ENCODE data around the gene ZNF32. TPM values are rescaled to one million over a fixed set of nuclear protein-coding genes. Genes with fewer than 3 reads are reported as not detected.

Gene ZNF32
- total RNA-seq, 2 experiments from 2014 or later: 26.0 to 26.9 TPM

DNA sequence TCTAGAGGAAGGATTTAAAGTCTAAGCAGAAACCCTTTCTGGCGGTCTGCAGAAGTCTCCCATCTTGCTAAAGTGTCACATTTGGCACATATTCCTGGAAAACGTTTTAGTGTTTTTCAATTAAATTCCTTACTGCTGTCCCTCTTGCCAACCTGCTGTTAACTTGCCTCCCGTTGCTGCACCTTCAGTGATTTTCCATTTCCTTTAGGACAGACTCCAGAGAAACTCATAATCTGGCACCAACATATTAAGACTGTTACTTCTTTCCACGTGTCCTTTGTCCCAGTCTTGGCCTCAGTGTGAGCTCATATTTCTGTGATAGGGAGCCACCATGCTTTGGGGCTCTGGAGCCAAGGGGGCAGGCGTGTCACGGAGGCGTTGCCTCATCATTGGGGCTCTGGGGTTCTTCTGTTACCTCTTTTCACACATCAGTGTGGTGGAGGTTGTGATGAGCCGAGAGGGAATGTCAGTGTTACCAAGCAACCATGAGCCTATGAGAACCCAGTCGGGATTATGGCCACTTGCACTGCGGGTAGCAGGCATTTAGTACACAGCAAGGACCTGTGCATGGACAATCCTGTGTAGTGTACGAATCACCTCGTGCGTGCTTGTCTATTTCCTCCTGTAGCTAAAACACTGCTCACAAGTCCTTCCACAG, 26.0 kb upstream of the ZNF32 start:
- DNase-seq: no peak
- H3K9me3 Mint-ChIP-seq: no peaks in the 10 kb centered on the region
- H3K4me1 Mint-ChIP-seq: peaks cover 1% of the 10 kb centered on the region
- ATAC-seq (ENCODE audit: low read depth): no peak
- POLR2A ChIA-PET: no interaction called here
- H3K27ac Mint-ChIP-seq: no peak overlapping the region
- H3K4me3 Mint-ChIP-seq: no peak overlapping the region
- peaks cover 21% of the 10 kb centered on the region for H3K27me3 Mint-ChIP-seq
- no peaks in the 10 kb centered on the region for H3K36me3 Mint-ChIP-seq

DNA sequence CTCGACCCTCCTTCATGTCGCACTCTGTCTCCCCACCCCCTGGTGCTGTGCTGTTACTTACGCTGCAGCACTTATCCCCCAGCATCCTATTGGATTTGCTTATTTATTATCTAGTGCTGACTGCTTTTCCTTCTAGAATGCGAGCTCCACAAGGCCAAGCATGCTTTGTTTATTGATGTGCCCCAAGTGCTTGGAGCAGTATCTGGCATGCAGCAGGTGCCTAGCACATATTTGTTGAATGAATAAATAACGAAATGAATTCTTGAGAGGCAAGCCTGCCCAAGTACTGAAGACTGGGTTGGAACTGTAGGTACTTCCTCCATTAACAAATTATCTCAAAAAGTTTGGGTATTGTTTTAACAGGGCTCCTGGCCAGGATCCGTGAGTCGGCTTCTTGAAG, 24.8 kb upstream of the ZNF32 start:
- H3K4me3 Mint-ChIP-seq: no peak overlapping the region
- H3K36me3 Mint-ChIP-seq: no peaks in the 10 kb centered on the region
- H3K27ac Mint-ChIP-seq: no peak overlapping the region
- DNase-seq: no peak
- H3K27me3 Mint-ChIP-seq: peaks cover 23% of the 10 kb centered on the region
- no peak for ATAC-seq (ENCODE audit: low read depth)
- no peaks in the 10 kb centered on the region for H3K9me3 Mint-ChIP-seq
- POLR2A ChIA-PET: no interaction called here
- H3K4me1 Mint-ChIP-seq: peaks cover 1% of the 10 kb centered on the region

DNA sequence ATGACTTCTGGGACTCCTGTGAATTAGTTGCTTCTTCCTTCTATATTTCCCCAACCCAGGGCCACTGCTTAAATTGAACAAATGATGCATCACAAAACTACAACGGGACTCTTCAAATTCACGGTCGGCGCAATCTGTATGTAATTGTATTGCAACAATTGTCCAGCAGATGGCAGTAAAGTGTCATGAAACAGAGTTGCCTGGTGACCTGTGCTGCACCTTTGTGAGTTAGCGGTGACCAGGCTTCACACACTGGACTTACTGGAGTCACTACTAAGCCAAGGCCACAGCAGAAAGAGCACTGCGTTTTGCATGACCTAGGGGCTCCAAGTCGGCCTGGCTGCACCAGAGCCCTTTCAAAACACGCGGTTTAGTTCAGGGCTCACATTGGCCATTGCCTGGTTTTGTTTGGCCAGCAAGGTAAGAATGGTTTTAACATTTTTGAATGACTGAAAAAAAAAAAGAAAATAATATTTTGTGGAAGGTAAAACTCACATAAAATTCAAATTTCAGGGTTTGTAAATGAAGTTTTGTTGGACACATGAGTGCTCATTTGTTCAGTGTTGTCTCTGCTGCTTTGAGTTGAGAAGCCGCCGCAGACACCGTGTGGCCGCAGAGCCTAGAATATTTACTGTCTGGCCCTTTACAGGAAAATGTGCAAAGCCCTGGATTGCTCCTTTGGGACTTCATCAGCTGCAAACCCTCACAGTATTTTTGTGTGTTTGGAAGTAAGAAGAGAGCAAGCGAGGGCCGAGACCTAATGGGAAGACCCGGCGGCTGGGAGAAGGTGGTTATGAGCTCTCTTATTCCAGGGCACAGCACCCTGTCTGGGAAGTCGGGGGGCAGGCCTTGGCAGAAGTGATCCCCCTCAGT, 23.2 kb upstream of the ZNF32 start:
- Mint-ChIP-seq H3K9me3 (no peaks in the 10 kb centered on the region), H3K4me3 (no peak overlapping the region), H3K27me3 (peaks cover 26% of the 10 kb centered on the region), H3K36me3 (no peaks in the 10 kb centered on the region), H3K27ac (no peak overlapping the region), H3K4me1 (peaks cover 3% of the 10 kb centered on the region)
- POLR2A ChIA-PET: no interaction called here
- DNase-seq (no peak), ATAC-seq (ENCODE audit: low read depth) (peak; percentile 45)

DNA sequence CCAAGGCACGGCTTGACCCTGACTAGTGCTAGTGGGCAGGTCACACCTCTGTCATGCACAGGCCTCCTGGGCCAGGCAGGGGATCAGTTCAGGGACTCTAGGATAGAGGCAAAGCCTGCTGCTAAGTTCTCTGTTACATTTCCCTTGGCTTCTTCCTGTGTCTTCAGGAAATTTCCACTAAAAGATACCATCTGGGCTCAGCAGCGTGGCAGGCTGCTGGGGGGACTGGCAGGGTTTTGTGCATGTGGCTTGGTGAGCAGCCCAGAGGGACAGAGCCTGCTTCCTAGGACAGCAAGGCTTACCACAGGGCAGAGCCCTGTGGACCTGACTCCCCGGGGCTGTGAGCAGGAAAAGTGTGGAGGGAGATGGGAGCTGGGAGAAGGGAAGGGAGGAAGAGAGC, 20.7 kb upstream of the ZNF32 start:
- H3K27ac Mint-ChIP-seq: no peak overlapping the region
- DNase-seq: no peak
- no peaks in the 10 kb centered on the region for H3K9me3 Mint-ChIP-seq
- H3K4me1 Mint-ChIP-seq: peaks cover 7% of the 10 kb centered on the region
- H3K36me3 Mint-ChIP-seq: no peaks in the 10 kb centered on the region
- POLR2A ChIA-PET: no interaction called here
- H3K4me3 Mint-ChIP-seq: no peak overlapping the region
- ATAC-seq (ENCODE audit: low read depth): no peak
- peaks cover 37% of the 10 kb centered on the region for H3K27me3 Mint-ChIP-seq

DNA sequence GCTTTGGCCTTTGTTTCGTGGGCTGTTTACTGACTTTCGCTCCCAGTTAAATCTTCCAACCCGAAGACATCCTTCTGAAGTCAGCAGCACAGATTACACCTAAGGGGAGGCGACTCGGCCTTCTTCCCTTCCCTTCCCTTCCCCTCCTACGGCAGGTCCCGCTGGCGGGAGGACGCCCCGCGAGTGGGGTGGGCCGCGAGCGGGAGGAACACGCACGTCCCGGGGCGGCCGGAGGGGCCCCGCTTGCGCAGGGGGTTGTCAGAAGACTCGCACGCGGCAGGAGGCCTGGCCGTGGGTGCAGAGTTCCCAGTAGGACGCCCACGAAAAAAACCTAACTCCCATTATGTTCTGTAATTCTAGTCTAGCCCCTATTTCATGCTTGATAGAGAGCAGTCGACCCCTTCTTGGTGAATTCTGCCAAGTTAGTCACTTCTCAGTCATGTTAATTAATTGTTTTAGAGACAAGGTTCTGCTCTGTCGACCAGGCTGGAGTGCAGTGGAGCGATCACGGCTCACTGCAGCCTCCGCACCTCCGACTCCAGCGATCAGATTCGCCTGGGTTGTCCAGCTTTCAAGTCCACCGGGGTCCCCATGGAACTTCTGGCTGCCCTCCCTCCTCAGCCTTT, 19.2 kb upstream of the ZNF32 start:
- Mint-ChIP-seq H3K9me3 (no peaks in the 10 kb centered on the region), H3K27ac (no peak overlapping the region), H3K36me3 (no peaks in the 10 kb centered on the region), H3K4me3 (no peak overlapping the region), H3K4me1 (peaks cover 7% of the 10 kb centered on the region), H3K27me3 (peaks cover 32% of the 10 kb centered on the region)
- POLR2A ChIA-PET: no interaction called here
- no peak for ATAC-seq (ENCODE audit: low read depth)
- no peak for DNase-seq

DNA sequence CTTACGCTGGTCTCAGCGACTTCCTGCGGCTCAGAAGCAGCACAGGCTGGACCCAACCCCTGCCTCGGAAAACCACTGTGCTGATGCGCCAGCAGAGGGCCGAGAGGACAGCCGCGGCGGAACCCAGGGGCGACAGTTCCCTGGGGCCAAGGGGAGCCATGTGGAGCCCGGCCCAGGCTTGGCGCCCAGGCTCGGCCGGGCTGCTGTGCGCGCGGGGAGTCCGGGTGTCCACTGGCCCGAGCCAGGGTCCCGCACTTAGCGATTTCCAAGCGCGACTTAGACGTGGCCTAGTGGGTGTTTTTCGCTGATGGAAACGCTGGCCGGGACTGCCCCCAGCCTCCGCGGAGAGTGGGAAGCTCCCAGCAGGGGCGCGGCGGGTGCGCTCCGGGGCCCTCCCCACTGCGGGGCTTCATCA, 18.6 kb upstream of the ZNF32 start:
- ATAC-seq (ENCODE audit: low read depth): no peak
- H3K4me3 Mint-ChIP-seq: peak overlapping the region; percentile 16
- H3K27me3 Mint-ChIP-seq: peaks cover 29% of the 10 kb centered on the region
- no peaks in the 10 kb centered on the region for H3K9me3 Mint-ChIP-seq
- H3K4me1 Mint-ChIP-seq: peaks cover 7% of the 10 kb centered on the region
- POLR2A ChIA-PET: no interaction called here
- no peak overlapping the region for H3K27ac Mint-ChIP-seq
- H3K36me3 Mint-ChIP-seq: no peaks in the 10 kb centered on the region
- no peak for DNase-seq

DNA sequence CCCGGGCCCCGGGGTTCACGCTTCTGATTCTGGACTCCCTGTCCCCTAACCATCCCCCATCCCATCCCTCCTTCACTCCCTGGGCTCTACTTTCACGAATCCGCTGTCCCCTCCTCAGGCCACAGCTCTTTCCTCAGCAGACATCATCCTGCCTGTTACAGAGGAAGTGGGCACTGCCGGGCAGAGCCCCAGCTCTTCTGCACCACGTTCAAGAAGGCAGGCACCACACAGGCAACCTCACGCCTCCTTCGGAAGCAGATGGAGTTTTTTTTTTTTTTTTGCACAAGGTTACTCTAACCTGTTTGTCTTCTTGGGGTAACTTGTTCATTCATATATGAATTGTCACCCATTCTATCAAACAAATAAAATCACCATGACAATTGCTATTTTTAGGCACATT, 17.9 kb upstream of the ZNF32 start:
- ATAC-seq (ENCODE audit: low read depth): no peak
- POLR2A ChIA-PET: no interaction called here
- H3K9me3 Mint-ChIP-seq: peaks cover 3% of the 10 kb centered on the region
- DNase-seq: no peak
- peaks cover 6% of the 10 kb centered on the region for H3K4me1 Mint-ChIP-seq
- no peaks in the 10 kb centered on the region for H3K36me3 Mint-ChIP-seq
- H3K4me3 Mint-ChIP-seq: no peak overlapping the region
- no peak overlapping the region for H3K27ac Mint-ChIP-seq
- peaks cover 26% of the 10 kb centered on the region for H3K27me3 Mint-ChIP-seq

DNA sequence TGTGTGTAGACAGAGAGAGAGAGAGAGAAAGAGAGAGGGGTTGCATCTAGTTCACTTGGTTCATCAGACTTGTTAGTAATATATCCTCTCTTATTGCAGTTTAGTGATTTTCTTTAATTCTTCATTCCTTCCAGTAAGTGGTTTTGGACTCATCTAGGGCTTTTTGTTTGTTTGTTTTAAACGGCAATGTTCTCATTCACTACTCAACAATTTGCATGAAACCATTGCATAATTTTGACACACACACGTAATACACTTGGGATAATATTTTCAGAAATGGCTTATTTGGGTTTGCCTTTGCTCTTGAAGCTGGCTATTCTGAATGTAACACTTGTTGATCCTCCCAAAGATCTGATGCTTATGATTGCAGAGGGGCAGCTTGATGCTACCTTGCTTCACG, 16.4 kb upstream of the ZNF32 start:
- Mint-ChIP-seq H3K27ac (no peak overlapping the region), H3K36me3 (no peaks in the 10 kb centered on the region), H3K9me3 (peaks cover 3% of the 10 kb centered on the region), H3K4me3 (no peak overlapping the region), H3K27me3 (peaks cover 25% of the 10 kb centered on the region), H3K4me1 (peaks cover 5% of the 10 kb centered on the region)
- POLR2A ChIA-PET: no interaction called here
- no peak for ATAC-seq (ENCODE audit: low read depth)
- DNase-seq: no peak

DNA sequence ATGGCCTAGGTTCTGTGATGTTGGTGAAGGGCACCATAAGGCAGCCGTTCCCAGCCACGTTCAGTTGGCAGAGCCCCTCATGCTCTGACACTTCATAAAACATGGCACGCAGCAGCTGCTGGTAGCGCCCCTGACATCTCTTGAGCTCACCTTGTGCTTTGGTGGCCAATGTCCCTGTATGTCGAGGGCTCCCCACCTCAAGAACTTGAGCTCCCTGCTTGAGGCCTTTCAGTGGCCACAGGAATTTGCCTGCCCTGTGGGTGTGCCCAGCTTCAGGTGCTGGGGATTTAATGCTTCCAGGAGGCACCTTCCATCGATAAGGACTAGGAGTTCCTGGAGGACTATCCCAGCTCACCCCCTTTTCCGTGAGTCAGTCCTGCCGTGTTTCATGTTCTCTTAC, 9.5 kb upstream of the ZNF32 start:
- no peak overlapping the region for H3K4me3 Mint-ChIP-seq
- POLR2A ChIA-PET: no interaction called here
- DNase-seq (no peak), ATAC-seq (ENCODE audit: low read depth) (no peak)
- no peaks in the 10 kb centered on the region for H3K36me3 Mint-ChIP-seq
- peaks cover 5% of the 10 kb centered on the region for H3K27me3 Mint-ChIP-seq
- H3K9me3 Mint-ChIP-seq: peaks cover 3% of the 10 kb centered on the region
- no peaks in the 10 kb centered on the region for H3K4me1 Mint-ChIP-seq
- no peak overlapping the region for H3K27ac Mint-ChIP-seq

DNA sequence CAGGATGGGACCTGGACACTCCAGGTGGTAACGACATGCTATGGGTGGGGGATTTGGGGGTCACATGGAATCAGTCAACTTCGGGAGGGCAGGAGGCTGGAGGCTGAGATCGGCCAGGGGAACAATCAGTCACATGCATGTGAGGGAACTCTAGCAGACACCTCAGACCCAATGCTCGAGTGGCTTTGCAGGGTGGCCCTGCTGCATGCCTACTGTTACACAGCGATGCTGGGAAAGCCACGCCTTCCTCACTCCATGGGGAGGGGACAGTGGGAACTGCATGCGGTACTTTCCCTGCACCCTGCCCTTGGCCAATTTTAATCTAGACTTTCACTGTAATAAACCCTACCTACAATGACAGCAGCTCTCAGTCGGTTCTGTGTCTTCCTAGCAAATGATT, 6.6 kb upstream of the ZNF32 start:
- no peaks in the 10 kb centered on the region for H3K4me1 Mint-ChIP-seq
- POLR2A ChIA-PET: no interaction called here
- ATAC-seq (ENCODE audit: low read depth) (no peak), DNase-seq (no peak)
- no peaks in the 10 kb centered on the region for H3K9me3 Mint-ChIP-seq
- no peak overlapping the region for H3K4me3 Mint-ChIP-seq
- H3K36me3 Mint-ChIP-seq: no peaks in the 10 kb centered on the region
- H3K27ac Mint-ChIP-seq: no peak overlapping the region
- peaks cover 8% of the 10 kb centered on the region for H3K27me3 Mint-ChIP-seq

DNA sequence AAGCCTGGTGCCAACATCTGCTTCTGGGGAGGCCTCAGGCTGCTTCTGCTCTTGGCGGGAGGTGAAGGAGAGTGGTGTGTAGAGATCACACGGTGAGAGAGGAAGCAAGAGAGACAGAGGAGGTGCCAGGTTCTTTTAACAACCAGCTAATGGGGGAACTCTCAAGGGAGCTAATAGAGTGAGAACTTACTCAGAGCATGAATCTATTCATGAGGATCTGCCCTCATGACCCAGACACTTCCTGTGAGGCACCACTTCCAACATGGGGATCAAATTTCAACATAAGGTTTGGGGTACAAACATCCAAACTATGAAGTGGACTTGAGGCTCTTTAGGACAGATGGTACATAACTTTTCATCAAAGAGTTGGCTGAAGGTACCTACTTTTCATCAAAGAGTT, 5.1 kb upstream of the ZNF32 start:
- H3K4me3 Mint-ChIP-seq: no peak overlapping the region
- no peak overlapping the region for H3K27ac Mint-ChIP-seq
- peaks cover 13% of the 10 kb centered on the region for H3K27me3 Mint-ChIP-seq
- peaks cover 6% of the 10 kb centered on the region for H3K4me1 Mint-ChIP-seq
- ATAC-seq (ENCODE audit: low read depth) (no peak), DNase-seq (no peak)
- H3K9me3 Mint-ChIP-seq: peaks cover 1% of the 10 kb centered on the region
- POLR2A ChIA-PET: no interaction called here
- no peaks in the 10 kb centered on the region for H3K36me3 Mint-ChIP-seq

DNA sequence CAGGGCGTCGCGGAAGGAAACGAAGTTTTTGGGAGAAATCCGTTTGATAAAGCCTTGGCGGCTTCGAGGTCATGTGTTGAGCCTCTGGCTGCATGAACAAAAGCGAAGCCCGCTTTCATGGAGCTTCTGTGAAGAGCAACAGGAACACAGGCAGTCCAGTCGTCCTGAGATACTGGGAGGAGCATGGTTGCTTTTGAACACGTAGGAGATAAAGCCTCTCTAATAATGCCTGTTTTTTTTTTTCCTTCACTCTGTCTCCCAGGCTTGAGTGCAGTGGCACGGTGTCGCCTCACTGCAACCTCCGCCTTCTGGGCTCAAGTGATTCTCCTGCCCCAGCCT, 473 bp upstream of the ZNF32 start:
- Mint-ChIP-seq H3K4me1 (peaks cover 18% of the 10 kb centered on the region), H3K4me3 (peak overlapping the region; percentile 87), H3K9me3 (peaks cover 30% of the 10 kb centered on the region), H3K27me3 (peaks cover 9% of the 10 kb centered on the region), H3K27ac (peak overlapping the region; percentile 81), H3K36me3 (peaks cover 35% of the 10 kb centered on the region)
- POLR2A ChIA-PET: interaction anchor here (0.7 to 2.2 kb wide), 4 partner anchors 41 to 1319 kb away, joined by 3 to 7 read pairs (median 4); partner anchors contain the start of gene ZNF239
- ATAC-seq (ENCODE audit: low read depth) (peak; percentile 1), DNase-seq (no peak)

DNA sequence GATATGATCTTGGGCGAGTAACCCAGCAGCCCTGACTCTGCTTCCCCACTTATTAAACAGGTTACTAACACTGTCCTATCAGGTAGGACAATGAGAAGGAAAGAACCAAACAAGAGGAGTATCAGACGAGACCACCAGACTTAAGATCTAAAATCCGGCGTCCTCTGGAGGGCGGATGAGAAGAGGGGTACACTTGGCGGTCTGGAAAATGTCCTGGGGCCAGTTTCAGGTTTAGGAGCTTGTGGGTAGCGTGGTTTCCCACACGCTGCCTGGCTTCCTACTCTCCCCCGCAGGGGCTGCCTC, 635 bp downstream of the ZNF32 start:
- H3K27me3 Mint-ChIP-seq: peaks cover 9% of the 10 kb centered on the region
- peaks cover 34% of the 10 kb centered on the region for H3K9me3 Mint-ChIP-seq
- no peak for DNase-seq
- peak overlapping the region; percentile 88 for H3K4me3 Mint-ChIP-seq
- H3K4me1 Mint-ChIP-seq: peaks cover 18% of the 10 kb centered on the region
- POLR2A ChIA-PET: interaction anchor here (2.2 kb wide), 1 partner anchor 74 kb away, joined by 7 read pairs; the partner anchor contains the start of gene ZNF239
- peaks cover 46% of the 10 kb centered on the region for H3K36me3 Mint-ChIP-seq
- ATAC-seq (ENCODE audit: low read depth): no peak
- peak overlapping the region; percentile 86 for H3K27ac Mint-ChIP-seq

DNA sequence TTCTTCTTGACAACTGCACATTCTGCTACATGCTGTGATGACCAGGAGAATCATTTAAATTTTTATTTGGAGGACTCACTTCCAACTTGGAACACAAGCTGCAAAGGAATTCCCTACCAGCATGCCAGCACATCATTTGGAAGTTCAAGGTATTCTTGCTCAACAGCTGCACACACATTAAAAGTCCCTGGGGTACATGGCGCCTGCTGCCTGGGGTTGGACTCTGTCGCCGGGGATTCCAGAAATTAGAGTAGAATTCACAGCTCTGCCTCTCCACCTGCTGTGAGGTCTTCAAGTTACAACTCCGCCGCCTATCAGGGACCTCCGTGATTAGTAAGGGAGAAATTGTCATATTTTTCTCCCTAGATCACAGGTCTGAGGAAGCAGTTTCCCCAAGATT, 1.1 kb downstream of the ZNF32 start:
- DNase-seq (no peak), ATAC-seq (ENCODE audit: low read depth) (no peak)
- peak overlapping the region; percentile 88 for H3K4me3 Mint-ChIP-seq
- H3K27ac Mint-ChIP-seq: peak overlapping the region; percentile 86
- POLR2A ChIA-PET: interaction anchor here (2.2 kb wide), 1 partner anchor 74 kb away, joined by 7 read pairs; the partner anchor contains the start of gene ZNF239
- peaks cover 37% of the 10 kb centered on the region for H3K9me3 Mint-ChIP-seq
- peaks cover 9% of the 10 kb centered on the region for H3K27me3 Mint-ChIP-seq
- H3K36me3 Mint-ChIP-seq: peaks cover 49% of the 10 kb centered on the region
- H3K4me1 Mint-ChIP-seq: peaks cover 18% of the 10 kb centered on the region

Measured in activated naive CD8-positive, alpha-beta T cell treated with anti-CD3 and anti-CD28 coated beads, Interleukin-2, amount 10 ng/mL, durations not matched to agents 7 days and 5 days (primary cell).